ENCODE data around the gene SPRTN. TPM values are rescaled to one million over a fixed set of nuclear protein-coding genes. Genes with fewer than 3 reads are reported as not detected.

SPRTN gene, protein sequence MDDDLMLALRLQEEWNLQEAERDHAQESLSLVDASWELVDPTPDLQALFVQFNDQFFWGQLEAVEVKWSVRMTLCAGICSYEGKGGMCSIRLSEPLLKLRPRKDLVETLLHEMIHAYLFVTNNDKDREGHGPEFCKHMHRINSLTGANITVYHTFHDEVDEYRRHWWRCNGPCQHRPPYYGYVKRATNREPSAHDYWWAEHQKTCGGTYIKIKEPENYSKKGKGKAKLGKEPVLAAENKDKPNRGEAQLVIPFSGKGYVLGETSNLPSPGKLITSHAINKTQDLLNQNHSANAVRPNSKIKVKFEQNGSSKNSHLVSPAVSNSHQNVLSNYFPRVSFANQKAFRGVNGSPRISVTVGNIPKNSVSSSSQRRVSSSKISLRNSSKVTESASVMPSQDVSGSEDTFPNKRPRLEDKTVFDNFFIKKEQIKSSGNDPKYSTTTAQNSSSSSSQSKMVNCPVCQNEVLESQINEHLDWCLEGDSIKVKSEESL
- 1 to 10 TPM; 3.7 to 5.0 TPM for polyA plus RNA-seq

DNA sequence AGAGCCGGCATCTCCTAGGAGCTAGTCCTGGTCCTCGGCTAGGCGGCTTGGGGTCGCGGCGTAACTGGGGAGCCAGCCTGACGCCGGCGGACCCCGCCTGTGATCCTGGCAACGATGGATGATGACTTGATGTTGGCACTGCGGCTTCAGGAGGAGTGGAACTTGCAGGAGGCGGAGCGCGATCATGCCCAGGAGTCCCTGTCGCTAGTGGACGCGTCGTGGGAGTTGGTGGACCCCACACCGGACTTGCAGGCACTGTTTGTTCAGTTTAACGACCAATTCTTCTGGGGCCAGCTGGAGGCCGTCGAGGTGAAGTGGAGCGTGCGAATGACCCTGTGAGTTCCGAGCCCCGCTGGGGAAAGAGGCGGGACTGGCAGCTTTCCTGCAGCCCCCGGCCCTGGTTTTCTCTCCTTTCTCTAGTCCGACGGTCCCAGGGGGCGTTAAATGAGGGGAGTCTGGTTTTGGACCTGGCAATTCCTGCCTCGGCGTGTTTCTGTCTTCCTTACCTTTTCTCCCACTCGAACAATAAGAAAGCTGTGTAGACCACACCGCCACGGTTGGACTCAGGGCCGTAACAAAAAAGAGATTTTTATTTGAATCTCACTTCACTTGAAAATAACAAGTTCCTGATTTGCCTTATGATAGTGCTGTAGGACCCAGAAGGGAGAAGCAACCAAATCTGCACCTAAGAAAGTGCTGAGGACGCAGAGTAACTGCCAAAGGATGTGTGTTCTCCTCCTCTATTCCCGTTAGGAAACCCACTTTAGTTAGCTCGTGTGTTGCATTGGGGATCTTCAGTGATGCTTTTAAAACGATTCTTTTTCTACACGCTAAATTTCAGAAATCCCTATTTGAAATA, at the start of gene SPRTN:
TSS of gene SPRTN (plus strand) at position 24 of the 859 bp plus-strand sequence. CDS start at position 115, 91 bp downstream.
- peak within 1 kb of the TSS; percentile 94 to 100 for H3K27ac ChIP-seq (ENCODE audit: low read depth in 2 of 2, low read length in 1 of 2)

DNA sequence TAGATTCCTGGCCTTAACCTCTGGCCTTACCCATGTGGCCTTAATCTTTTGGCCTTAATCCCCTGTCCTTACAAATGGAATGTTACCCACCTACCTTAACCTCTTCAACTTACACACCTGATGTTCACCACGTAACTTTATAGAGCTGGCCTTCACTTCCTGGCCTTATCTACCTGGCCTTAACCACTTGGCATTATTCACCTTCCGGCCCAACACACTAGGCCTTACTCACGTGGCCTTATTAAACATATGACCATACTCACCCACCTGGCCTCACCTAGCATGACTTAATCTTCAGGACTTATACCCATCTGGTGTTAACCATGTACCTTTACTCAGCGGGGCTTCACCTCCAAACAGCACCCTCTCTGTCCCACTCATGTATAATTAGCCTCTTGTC, 42.2 kb upstream of the SPRTN start:
- H3K9me3 ChIP-seq (ENCODE audit: control insufficient read depth in 2 of 2, insufficient read depth in 1 of 2, low read depth in 1 of 2, low read length in 1 of 2) = peaks cover 0 to 2% of the 10 kb centered on the region in 2 donors
- H3K27me3 ChIP-seq (ENCODE audit: control insufficient read depth in 1 of 2, insufficient read depth in 2 of 2, low read length in 2 of 2) = no peaks in the 10 kb centered on the region
- H3K27ac ChIP-seq (ENCODE audit: low read depth in 2 of 2, low read length in 1 of 2) = no peak overlapping the region
- 81 to 93% methylated on average over 4 of the region's 4 CpGs for WGBS, 2 donors
- H3K4me1 ChIP-seq (ENCODE audit: control insufficient read depth in 2 of 2, insufficient read depth in 2 of 2, low read length in 1 of 2) = no peaks in the 10 kb centered on the region
- no peak overlapping the region for H3K4me3 ChIP-seq (ENCODE audit: low read depth in 1 of 2, low read length in 2 of 2)
- no peaks in the 10 kb centered on the region for H3K36me3 ChIP-seq (ENCODE audit: control insufficient read depth in 2 of 2, insufficient read depth in 2 of 2, low read length in 1 of 2)

More for the DNA sequence above, at the start of gene SPRTN:
- Histone ChIP-seq H3K4me3 (ENCODE audit: low read depth in 1 of 2, low read length in 2 of 2) (peak within 1 kb of the TSS; percentile 79 to 84), H3K27me3 (ENCODE audit: control insufficient read depth in 1 of 2, insufficient read depth in 2 of 2, low read length in 2 of 2) (no peaks in the 10 kb centered on the region), H3K4me1 (ENCODE audit: control insufficient read depth in 2 of 2, insufficient read depth in 2 of 2, low read length in 1 of 2) (peaks cover 11 to 20% of the 10 kb centered on the region in 2 donors), H3K9me3 (ENCODE audit: control insufficient read depth in 2 of 2, insufficient read depth in 1 of 2, low read depth in 1 of 2, low read length in 1 of 2) (no peaks in the 10 kb centered on the region), H3K36me3 (ENCODE audit: control insufficient read depth in 2 of 2, insufficient read depth in 2 of 2, low read length in 1 of 2) (peaks cover 0 to 5% of the 10 kb centered on the region in 2 donors)
- WGBS, 2 donors = 0 to 1% methylated on average over 43 of the region's 43 CpGs

DNA sequence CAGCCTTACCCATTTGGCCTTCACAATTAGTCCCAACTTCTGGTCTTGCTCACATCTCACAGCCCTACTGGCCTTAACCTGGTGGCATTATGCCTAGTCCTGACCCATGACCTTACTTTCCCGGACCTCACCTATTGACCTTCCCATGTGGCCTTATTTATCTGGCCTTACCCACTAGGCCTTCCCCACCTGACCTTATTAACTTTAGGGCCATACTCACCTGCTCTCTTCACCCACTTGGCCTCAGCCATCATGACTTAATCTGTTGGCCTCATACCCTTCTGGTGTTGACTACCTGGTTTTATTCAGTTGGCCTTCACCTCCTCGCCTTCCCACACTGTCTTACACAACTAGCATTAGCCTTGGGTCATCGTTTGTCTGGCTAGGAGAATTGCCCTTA, 36.1 kb upstream of the SPRTN start:
- H3K4me1 ChIP-seq (ENCODE audit: control insufficient read depth in 2 of 2, insufficient read depth in 2 of 2, low read length in 1 of 2) = no peaks in the 10 kb centered on the region
- WGBS, 2 donors = 86 to 89% methylated on average over 3 of the region's 3 CpGs
- peaks cover 0 to 2% of the 10 kb centered on the region in 2 donors for H3K9me3 ChIP-seq (ENCODE audit: control insufficient read depth in 2 of 2, insufficient read depth in 1 of 2, low read depth in 1 of 2, low read length in 1 of 2)
- H3K27me3 ChIP-seq (ENCODE audit: control insufficient read depth in 1 of 2, insufficient read depth in 2 of 2, low read length in 2 of 2) = no peaks in the 10 kb centered on the region
- H3K27ac ChIP-seq (ENCODE audit: low read depth in 2 of 2, low read length in 1 of 2) = peak overlapping the region in 1 of 2 donors; percentile 8
- no peaks in the 10 kb centered on the region for H3K36me3 ChIP-seq (ENCODE audit: control insufficient read depth in 2 of 2, insufficient read depth in 2 of 2, low read length in 1 of 2)
- H3K4me3 ChIP-seq (ENCODE audit: low read depth in 1 of 2, low read length in 2 of 2) = no peak overlapping the region

DNA sequence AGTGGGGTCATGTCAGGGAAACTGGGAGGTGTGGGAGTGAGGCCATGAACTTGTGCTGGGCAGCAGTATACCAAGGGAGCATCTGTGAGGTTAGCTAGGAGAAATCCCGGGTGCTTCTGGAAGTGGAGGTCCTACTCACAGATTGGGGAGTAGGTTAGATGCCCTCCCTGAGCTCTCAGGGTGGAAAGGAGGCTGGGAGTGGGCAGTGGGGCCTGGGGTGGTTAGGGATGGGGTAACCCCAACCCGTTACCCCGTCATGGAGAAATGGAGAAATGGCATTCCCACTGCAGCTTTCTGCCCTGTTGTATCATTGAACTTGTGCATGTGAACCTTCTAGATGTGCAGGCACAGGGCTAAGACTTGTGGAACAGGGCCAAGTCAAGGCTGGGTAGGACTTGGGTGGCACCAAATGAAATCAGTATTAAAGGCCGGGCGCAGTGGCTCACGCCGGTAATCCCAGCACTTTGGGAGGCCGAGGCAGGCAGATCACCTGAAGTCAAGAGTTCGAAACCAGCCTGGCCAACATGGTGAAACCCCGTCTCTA, 27.6 kb upstream of the SPRTN start:
- H3K9me3 ChIP-seq (ENCODE audit: control insufficient read depth in 2 of 2, insufficient read depth in 1 of 2, low read depth in 1 of 2, low read length in 1 of 2) = no peaks in the 10 kb centered on the region
- H3K4me3 ChIP-seq (ENCODE audit: low read depth in 1 of 2, low read length in 2 of 2) = no peak overlapping the region
- H3K27me3 ChIP-seq (ENCODE audit: control insufficient read depth in 1 of 2, insufficient read depth in 2 of 2, low read length in 2 of 2) = peaks cover 0 to 2% of the 10 kb centered on the region in 2 donors
- no peaks in the 10 kb centered on the region for H3K36me3 ChIP-seq (ENCODE audit: control insufficient read depth in 2 of 2, insufficient read depth in 2 of 2, low read length in 1 of 2)
- WGBS, 2 donors = 95 to 97% methylated on average over 10 of the region's 10 CpGs
- no peaks in the 10 kb centered on the region for H3K4me1 ChIP-seq (ENCODE audit: control insufficient read depth in 2 of 2, insufficient read depth in 2 of 2, low read length in 1 of 2)
- no peak overlapping the region for H3K27ac ChIP-seq (ENCODE audit: low read depth in 2 of 2, low read length in 1 of 2)

DNA sequence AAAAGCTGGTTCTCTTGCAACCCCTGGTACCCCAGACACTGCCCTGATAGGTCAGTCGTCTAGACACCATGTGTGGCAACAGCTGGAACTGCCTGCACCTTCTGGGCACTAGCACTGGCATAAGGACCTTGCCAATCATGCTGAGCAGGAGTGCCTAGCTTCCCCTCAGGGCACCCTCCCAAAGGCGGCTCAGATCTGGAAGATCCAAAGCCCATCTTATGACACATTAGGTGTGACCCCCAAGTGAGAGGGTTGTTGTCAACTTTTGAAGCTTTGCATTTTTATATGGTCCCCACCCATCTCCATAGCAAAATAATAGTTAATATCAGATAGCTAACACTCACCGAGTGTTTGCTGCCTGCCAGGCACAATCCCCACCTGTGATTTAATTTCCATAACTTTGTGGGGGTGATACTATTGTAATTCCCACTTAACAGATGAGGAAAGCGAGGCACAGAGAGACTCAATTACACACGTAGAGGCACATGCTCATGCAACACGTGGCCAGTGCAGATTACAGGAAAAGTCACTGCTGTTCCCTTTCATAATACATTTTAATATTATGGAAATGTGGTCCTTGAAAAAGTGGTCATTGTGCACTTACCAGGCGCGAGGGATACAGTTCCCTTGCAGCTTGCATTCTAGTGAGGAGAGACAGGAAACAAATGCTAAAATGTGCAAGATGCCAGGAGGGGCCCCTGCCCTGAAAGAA, 26.2 kb upstream of the SPRTN start:
- no peak overlapping the region for H3K27ac ChIP-seq (ENCODE audit: low read depth in 2 of 2, low read length in 1 of 2)
- 76 to 78% methylated on average over 8 of the region's 8 CpGs for WGBS, 2 donors
- no peak overlapping the region for H3K4me3 ChIP-seq (ENCODE audit: low read depth in 1 of 2, low read length in 2 of 2)

DNA sequence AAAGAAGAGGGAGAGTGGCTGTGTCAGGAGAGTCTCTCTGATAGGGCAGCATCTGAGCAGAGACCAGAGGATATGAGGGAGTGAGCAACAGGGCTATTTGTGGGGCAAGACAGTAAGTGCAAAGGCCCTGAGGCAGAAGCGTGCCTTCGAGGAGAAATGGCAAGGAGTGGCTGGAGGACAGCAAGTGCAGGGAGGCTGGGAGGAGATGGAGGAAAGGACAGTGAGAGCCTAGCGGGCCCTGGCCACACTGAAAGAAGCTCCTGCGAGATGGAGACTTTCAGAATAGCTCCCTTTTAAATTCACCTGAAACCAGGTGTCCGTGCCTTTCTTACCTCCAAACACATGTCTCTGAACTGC, 25.7 kb upstream of the SPRTN start:
- 90 to 93% methylated on average over 5 of the region's 5 CpGs for WGBS, 2 donors
- Histone ChIP-seq H3K4me1 (ENCODE audit: control insufficient read depth in 2 of 2, insufficient read depth in 2 of 2, low read length in 1 of 2) (no peaks in the 10 kb centered on the region), H3K36me3 (ENCODE audit: control insufficient read depth in 2 of 2, insufficient read depth in 2 of 2, low read length in 1 of 2) (no peaks in the 10 kb centered on the region), H3K27ac (ENCODE audit: low read depth in 2 of 2, low read length in 1 of 2) (no peak overlapping the region), H3K27me3 (ENCODE audit: control insufficient read depth in 1 of 2, insufficient read depth in 2 of 2, low read length in 2 of 2) (peaks cover 0 to 2% of the 10 kb centered on the region in 2 donors), H3K9me3 (ENCODE audit: control insufficient read depth in 2 of 2, insufficient read depth in 1 of 2, low read depth in 1 of 2, low read length in 1 of 2) (no peaks in the 10 kb centered on the region), H3K4me3 (ENCODE audit: low read depth in 1 of 2, low read length in 2 of 2) (no peak overlapping the region)

More for the DNA sequence above, 26.2 kb upstream of the SPRTN start:
- no peaks in the 10 kb centered on the region for H3K36me3 ChIP-seq (ENCODE audit: control insufficient read depth in 2 of 2, insufficient read depth in 2 of 2, low read length in 1 of 2)
- no peaks in the 10 kb centered on the region for H3K9me3 ChIP-seq (ENCODE audit: control insufficient read depth in 2 of 2, insufficient read depth in 1 of 2, low read depth in 1 of 2, low read length in 1 of 2)
- H3K4me1 ChIP-seq (ENCODE audit: control insufficient read depth in 2 of 2, insufficient read depth in 2 of 2, low read length in 1 of 2) = no peaks in the 10 kb centered on the region
- peaks cover 0 to 2% of the 10 kb centered on the region in 2 donors for H3K27me3 ChIP-seq (ENCODE audit: control insufficient read depth in 1 of 2, insufficient read depth in 2 of 2, low read length in 2 of 2)

DNA sequence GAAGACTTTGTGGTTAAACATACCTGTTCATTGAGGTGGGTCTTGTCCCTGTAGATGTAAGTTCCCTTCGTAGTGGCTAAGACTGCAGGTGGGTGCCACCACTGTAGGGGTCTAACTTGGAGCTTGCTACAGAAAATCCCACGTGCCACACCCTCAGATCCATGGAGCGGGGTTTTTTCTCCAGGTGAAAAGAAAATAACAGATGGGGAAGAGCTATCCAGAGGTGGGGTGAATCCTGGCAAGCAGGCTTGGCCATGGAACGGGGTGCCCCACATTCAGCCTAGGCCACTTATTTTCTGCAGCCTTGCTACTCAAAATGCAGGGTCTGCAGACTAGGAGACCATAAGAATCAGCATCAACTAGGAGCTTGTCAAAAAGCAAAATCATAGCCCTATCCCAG, 24.4 kb upstream of the SPRTN start:
- Histone ChIP-seq H3K36me3 (ENCODE audit: control insufficient read depth in 2 of 2, insufficient read depth in 2 of 2, low read length in 1 of 2) (no peaks in the 10 kb centered on the region), H3K4me3 (ENCODE audit: low read depth in 1 of 2, low read length in 2 of 2) (no peak overlapping the region), H3K27ac (ENCODE audit: low read depth in 2 of 2, low read length in 1 of 2) (no peak overlapping the region), H3K9me3 (ENCODE audit: control insufficient read depth in 2 of 2, insufficient read depth in 1 of 2, low read depth in 1 of 2, low read length in 1 of 2) (no peaks in the 10 kb centered on the region), H3K27me3 (ENCODE audit: control insufficient read depth in 1 of 2, insufficient read depth in 2 of 2, low read length in 2 of 2) (peaks cover 0 to 2% of the 10 kb centered on the region in 2 donors), H3K4me1 (ENCODE audit: control insufficient read depth in 2 of 2, insufficient read depth in 2 of 2, low read length in 1 of 2) (no peaks in the 10 kb centered on the region)
- WGBS, 2 donors = 76 to 82% methylated on average over 4 of the region's 4 CpGs

DNA sequence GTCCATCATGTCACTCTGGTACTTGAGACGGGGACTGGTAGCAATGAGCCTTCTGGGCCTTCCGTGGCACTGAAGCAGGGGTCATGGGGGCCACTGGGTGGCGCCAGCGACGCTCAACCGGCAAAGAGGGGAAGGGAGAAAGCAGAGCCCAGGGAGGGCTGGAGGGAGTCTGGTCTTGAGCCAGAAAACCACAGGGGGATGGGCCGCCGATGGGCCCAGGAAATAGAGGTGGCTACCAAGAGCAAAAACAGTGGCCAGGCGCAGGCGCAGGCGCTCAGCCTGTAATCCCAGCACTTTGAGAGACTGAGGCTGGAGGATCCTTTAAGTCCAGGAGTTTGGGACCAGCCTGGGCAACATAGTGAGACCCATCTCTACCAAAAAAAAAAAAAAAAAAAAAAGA, 22.2 kb upstream of the SPRTN start:
- Histone ChIP-seq H3K27ac (ENCODE audit: low read depth in 2 of 2, low read length in 1 of 2) (no peak overlapping the region), H3K4me3 (ENCODE audit: low read depth in 1 of 2, low read length in 2 of 2) (no peak overlapping the region), H3K36me3 (ENCODE audit: control insufficient read depth in 2 of 2, insufficient read depth in 2 of 2, low read length in 1 of 2) (no peaks in the 10 kb centered on the region), H3K4me1 (ENCODE audit: control insufficient read depth in 2 of 2, insufficient read depth in 2 of 2, low read length in 1 of 2) (no peaks in the 10 kb centered on the region), H3K27me3 (ENCODE audit: control insufficient read depth in 1 of 2, insufficient read depth in 2 of 2, low read length in 2 of 2) (peaks cover 0 to 2% of the 10 kb centered on the region in 2 donors), H3K9me3 (ENCODE audit: control insufficient read depth in 2 of 2, insufficient read depth in 1 of 2, low read depth in 1 of 2, low read length in 1 of 2) (no peaks in the 10 kb centered on the region)
- WGBS, 2 donors = 43 to 45% methylated on average over 11 of the region's 11 CpGs
